ENCODE data around the gene IPPK.

IPPK gene

DNA sequence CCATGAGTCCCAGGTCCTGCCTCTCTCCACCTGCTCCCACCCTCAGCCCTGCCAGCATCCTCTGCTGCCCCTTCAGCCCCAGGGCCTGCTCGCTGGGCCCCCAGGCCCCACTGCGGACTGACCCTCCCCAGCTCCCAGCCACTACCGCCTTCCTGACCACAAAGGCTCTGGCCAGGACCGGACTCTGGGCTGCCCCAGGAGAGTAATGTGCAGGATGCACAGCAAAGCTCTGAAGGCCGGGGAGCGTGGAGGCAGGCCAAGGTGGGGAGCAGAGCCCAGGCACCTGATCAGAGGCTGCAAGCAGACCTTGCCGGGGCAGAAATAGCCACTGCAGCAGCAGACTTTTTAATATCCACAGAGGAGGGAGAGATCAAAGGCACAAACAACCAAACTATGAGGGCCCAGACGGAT, 27.9 kb downstream of the IPPK start:
- ChIA-PET CTCF (no interaction called here), POLR2A (ENCODE audit: low non-redundant PET) (no interaction called here)

DNA sequence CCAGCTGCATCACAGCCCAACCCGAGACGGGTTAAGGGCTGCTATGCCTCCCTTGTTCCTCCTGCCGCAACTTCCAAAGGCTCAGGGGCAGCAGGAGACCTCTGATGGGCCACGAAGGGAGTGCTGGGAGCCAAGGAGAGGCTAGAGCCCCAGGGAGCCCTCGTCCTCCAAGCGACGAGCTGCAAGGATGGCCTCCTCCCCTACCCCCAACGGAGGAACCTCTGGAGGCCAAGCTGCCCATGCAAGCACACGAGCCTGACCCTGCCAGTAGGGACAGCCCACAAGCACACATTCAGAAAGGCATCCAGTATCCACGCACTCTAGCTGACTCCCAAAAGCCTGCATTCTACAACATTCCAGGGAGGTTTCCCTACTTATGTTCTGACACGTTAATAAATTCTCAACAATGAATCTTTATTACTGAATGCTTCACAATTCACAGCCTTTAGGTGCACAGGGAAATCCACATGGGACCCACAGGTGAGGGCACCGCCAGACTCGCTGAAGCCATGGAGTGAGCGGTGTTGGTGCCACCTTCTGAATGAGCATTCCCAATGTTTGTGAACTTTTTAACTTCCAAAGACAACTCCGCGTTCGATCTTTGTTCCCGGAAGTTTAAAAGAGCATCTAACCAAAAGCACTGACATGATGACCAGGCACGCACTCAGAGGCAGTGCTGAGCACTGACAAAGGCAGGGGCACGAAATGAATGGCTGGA, 28.7 kb downstream of the IPPK start:
- TF ChIP-seq, protein P1, sequence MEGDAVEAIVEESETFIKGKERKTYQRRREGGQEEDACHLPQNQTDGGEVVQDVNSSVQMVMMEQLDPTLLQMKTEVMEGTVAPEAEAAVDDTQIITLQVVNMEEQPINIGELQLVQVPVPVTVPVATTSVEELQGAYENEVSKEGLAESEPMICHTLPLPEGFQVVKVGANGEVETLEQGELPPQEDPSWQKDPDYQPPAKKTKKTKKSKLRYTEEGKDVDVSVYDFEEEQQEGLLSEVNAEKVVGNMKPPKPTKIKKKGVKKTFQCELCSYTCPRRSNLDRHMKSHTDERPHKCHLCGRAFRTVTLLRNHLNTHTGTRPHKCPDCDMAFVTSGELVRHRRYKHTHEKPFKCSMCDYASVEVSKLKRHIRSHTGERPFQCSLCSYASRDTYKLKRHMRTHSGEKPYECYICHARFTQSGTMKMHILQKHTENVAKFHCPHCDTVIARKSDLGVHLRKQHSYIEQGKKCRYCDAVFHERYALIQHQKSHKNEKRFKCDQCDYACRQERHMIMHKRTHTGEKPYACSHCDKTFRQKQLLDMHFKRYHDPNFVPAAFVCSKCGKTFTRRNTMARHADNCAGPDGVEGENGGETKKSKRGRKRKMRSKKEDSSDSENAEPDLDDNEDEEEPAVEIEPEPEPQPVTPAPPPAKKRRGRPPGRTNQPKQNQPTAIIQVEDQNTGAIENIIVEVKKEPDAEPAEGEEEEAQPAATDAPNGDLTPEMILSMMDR (conservative IDR thresholded peaks at IDR 0.05; ENCODE audit: low read depth) = no peak
- POLR2A ChIA-PET (ENCODE audit: low non-redundant PET) = no interaction called here
- CTCF ChIA-PET = no interaction called here
- H3K27ac ChIP-seq = peak overlapping the region; percentile 48
- DNase-seq (ENCODE audit: low spot score) = no peak

More for the DNA sequence above, 27.9 kb downstream of the IPPK start:
- TF ChIP-seq, protein P1 (conservative IDR thresholded peaks at IDR 0.05; ENCODE audit: low read depth) = no peak
- H3K27ac ChIP-seq = peak overlapping the region; percentile 48
- DNase-seq (ENCODE audit: low spot score) = no peak

DNA sequence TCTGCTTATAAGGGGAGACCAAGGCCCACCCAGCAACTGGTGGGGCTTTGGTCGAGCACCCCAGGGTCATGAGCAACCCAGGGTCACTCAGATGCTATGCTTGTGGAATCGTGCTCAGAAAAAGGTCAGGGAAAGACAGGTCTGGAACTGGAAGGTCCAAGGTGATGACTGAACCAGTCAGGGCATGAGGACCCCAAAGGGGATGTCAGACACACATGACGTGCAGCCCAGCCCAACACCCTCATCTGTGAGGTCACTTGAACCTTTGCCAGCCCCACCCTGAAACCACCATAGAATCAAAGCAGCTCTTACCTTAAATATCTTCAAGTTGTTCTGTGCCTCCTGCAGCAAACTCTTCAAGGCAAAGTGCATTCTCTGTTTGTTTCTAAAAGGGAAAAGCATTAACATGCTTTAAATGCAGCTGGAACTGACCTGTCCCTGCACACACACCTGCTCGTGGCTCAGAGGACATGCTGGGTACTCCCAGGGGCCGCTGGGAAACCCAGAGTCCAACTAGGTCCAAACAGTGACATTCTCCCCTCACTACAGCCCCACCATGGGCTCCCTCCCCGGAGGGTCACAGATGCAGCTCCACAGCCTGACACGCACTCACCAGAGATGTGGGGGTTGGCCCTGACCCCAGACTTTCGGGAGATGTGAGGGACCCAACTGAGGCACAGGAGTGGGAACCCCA, 29.4 kb downstream of the IPPK start:
- peak overlapping the region; percentile 48 for H3K27ac ChIP-seq
- ChIA-PET CTCF (no interaction called here), POLR2A (ENCODE audit: low non-redundant PET) (no interaction called here)
- TF ChIP-seq, protein P1 (conservative IDR thresholded peaks at IDR 0.05; ENCODE audit: low read depth) = no peak
- no peak for DNase-seq (ENCODE audit: low spot score)

DNA sequence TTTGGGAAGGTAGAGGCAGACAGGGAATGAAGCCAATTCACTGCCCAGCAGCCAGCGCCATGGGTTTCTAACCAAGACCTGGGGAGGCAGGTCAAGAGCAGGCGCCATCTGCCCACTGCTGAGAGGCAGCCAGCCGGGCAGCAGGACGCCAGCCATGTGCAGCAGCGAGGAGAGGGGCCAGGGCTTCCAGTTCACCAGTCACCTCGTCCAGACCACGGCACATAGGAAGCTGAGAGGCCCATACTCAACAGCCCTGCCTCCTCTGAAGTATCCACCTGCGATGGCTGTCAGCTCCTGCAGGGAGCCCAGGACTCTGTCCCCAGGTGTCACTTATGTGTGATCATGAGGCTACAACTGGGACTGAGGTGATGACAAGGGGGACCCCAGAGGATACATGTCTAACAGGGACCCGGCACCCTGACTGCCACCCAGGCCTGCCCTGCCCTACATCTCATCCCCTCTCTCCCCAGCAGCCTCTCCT, 30.1 kb downstream of the IPPK start:
- ChIA-PET CTCF (interaction anchor here (0.7 kb wide), 1 partner anchor 18 kb away, joined by 4 read pairs; no protein-coding TSS in a partner anchor), POLR2A (ENCODE audit: low non-redundant PET) (no interaction called here)
- TF ChIP-seq, protein P1 (conservative IDR thresholded peaks at IDR 0.05; ENCODE audit: low read depth) = no peak
- H3K27ac ChIP-seq = peak overlapping the region; percentile 48
- DNase-seq (ENCODE audit: low spot score) = no peak

DNA sequence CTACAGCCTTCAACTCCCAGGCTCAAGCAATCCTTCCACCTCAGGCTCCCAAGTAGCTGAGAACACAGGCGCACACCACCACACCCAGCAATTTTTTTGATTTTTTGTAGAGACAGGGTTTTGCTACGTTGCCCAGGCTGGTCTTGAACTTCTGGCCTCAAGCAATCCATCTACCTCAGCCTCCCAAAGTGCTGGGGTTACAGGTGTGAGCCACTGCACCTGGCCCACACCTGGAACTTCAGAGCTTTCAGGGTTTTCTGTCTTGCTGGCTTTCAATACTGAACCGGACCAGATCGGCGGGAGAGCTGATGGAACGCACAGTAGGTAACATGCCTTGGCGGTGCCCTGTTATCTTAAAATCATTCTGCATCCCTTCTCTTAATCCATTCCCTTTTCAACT, 30.8 kb downstream of the IPPK start:
- peak overlapping the region; percentile 36 for H3K27ac ChIP-seq
- no peak for DNase-seq (ENCODE audit: low spot score)
- POLR2A ChIA-PET (ENCODE audit: low non-redundant PET) = no interaction called here
- TF ChIP-seq, protein P1 (conservative IDR thresholded peaks at IDR 0.05; ENCODE audit: low read depth) = no peak
- CTCF ChIA-PET = interaction anchor here (0.6 to 0.7 kb wide), 3 partner anchors 18 to 211 kb away, joined by 3 to 4 read pairs (median 3); no protein-coding TSS in a partner anchor

DNA sequence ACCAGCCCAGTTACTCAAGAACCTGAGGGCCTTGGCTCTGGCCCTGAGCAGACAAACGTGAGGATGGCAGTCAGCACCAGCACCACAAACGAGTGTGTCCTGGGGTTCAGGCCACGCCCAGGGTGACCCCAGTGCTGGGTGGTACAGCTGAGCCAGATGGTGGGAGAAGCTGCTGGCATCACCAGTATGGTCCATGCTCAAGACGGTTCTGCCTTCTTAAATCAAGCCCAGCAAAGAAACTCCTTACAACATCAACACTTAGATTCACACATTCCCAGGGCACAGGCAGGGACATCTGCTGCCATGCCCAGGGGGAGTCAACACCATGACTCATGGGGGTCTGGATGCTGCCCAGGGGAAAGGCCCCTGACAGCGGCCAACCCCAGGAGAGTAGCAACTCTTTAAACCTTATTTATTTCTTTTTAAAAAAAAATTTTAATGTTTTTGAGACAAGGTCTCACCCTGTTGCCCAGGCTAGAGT, 31.3 kb downstream of the IPPK start:
- ChIA-PET CTCF (interaction anchor here (0.6 kb wide), 2 partner anchors 43 to 210 kb away, joined by 3 read pairs; no protein-coding TSS in a partner anchor), POLR2A (ENCODE audit: low non-redundant PET) (no interaction called here)
- TF ChIP-seq, protein P1 (conservative IDR thresholded peaks at IDR 0.05; ENCODE audit: low read depth) = no peak
- peak overlapping the region; percentile 36 for H3K27ac ChIP-seq
- no peak for DNase-seq (ENCODE audit: low spot score)
